Panc1 (cell line): ENCODE data around the gene COA7.

Source experiments
- POLR2AphosphoS5 ChIP-seq: IDR thresholded peaks from 2 replicates; pipeline ENCODE4 v1.6.1; 2012; ENCODE audit warnings: mild to moderate bottlenecking, low read depth, low read length, moderate library complexity
- REST ChIP-seq, 2 experiments: IDR thresholded peaks; 2 replicates each; pipeline ENCODE4 v1.6.1; 2011 to 2012; ENCODE audit warnings: low read depth in 2 of 2, control low read depth in 1 of 2, low read length in 1 of 2, mild to moderate bottlenecking in 1 of 2, moderate library complexity in 1 of 2; ENCODE audit not compliant: insufficient read depth in 1 of 2
- SIN3A ChIP-seq: IDR thresholded peaks from 2 replicates; pipeline ENCODE4 v1.6.1; 2012; ENCODE audit warnings: low read depth, mild to moderate bottlenecking, low read length, moderate library complexity, borderline replicate concordance; ENCODE audit not compliant: insufficient read depth
- TCF7L2 ChIP-seq: IDR thresholded peaks from 2 replicates; pipeline ENCODE4 v1.6.1; 2011; ENCODE audit warnings: mild to moderate bottlenecking, low read depth, low read length, inconsistent platforms
- TF ChIP-seq, protein P1 (sequence below): fragments of 450-650 bp; IDR thresholded peaks from 2 replicates; pipeline ENCODE4 v1.5.1; 2017; ENCODE audit warnings: mild to moderate bottlenecking

GRCh38 chr1:52662645-52663313, 35.4 kb downstream of the COA7 start:
- TF ChIP-seq POLR2AphosphoS5 (no peak), REST (IDR thresholded peaks at IDR 0.05; ENCODE audit: insufficient read depth in 1 of 2, low read depth in 2 of 2, low read length in 1 of 2) (no peak), SIN3A (no peak), TCF7L2 (no peak)
- TF ChIP-seq, protein P1, sequence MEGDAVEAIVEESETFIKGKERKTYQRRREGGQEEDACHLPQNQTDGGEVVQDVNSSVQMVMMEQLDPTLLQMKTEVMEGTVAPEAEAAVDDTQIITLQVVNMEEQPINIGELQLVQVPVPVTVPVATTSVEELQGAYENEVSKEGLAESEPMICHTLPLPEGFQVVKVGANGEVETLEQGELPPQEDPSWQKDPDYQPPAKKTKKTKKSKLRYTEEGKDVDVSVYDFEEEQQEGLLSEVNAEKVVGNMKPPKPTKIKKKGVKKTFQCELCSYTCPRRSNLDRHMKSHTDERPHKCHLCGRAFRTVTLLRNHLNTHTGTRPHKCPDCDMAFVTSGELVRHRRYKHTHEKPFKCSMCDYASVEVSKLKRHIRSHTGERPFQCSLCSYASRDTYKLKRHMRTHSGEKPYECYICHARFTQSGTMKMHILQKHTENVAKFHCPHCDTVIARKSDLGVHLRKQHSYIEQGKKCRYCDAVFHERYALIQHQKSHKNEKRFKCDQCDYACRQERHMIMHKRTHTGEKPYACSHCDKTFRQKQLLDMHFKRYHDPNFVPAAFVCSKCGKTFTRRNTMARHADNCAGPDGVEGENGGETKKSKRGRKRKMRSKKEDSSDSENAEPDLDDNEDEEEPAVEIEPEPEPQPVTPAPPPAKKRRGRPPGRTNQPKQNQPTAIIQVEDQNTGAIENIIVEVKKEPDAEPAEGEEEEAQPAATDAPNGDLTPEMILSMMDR, result no peak; the same call in 1 of the 2 replicates
